Measurements from ENCODE around the gene OPCML.

OPCML gene

GRCh38 chr11:132414451-132414850 is 1117.8 kb downstream of the OPCML start:
- ATAC-seq: no peak

GRCh38 chr11:132410383-132410782 is 1121.9 kb downstream of the OPCML start:
- no peak for ATAC-seq
- TF ChIP-seq OSR1 (CRISPR knock-in tag; IDR thresholded peaks at IDR 0.05) (no peak), CSDC2 (CRISPR knock-in tag; IDR thresholded peaks at IDR 0.05) (no peak), RARB (CRISPR knock-in tag; IDR thresholded peaks at IDR 0.05) (no peak), SNAI2 (CRISPR knock-in tag; IDR thresholded peaks at IDR 0.05) (no peak), ZFP3 (CRISPR knock-in tag; IDR thresholded peaks at IDR 0.05) (no peak), CREB5 (CRISPR knock-in tag; IDR thresholded peaks at IDR 0.05; ENCODE audit: low read depth) (no peak), ISL1 (CRISPR knock-in tag; IDR thresholded peaks at IDR 0.05) (no peak), TSHZ2 (CRISPR knock-in tag; IDR thresholded peaks at IDR 0.05) (no peak), GLIS3 (CRISPR knock-in tag; IDR thresholded peaks at IDR 0.05) (no peak), ZNF70 (CRISPR knock-in tag; IDR thresholded peaks at IDR 0.05) (no peak), POU6F1 (CRISPR knock-in tag; IDR thresholded peaks at IDR 0.05; ENCODE audit: borderline replicate concordance, low read depth) (no peak), ARNTL (CRISPR knock-in tag; IDR thresholded peaks at IDR 0.05; ENCODE audit: borderline replicate concordance, low read depth) (no peak), ZNF8 (CRISPR knock-in tag; IDR thresholded peaks at IDR 0.05) (no peak), ZFP30 (CRISPR knock-in tag; IDR thresholded peaks at IDR 0.05) (no peak), PPARA (CRISPR knock-in tag; IDR thresholded peaks at IDR 0.05; ENCODE audit: borderline replicate concordance) (no peak)

More at GRCh38 chr11:132414451-132414850, 1117.8 kb downstream of the OPCML start:
- TF ChIP-seq ZC3H10 (CRISPR knock-in tag; IDR thresholded peaks at IDR 0.05): no peak
- TF ChIP-seq ARNTL (CRISPR knock-in tag; IDR thresholded peaks at IDR 0.05; ENCODE audit: borderline replicate concordance, low read depth): no peak
- no peak for TF ChIP-seq CSRNP3 (CRISPR knock-in tag; IDR thresholded peaks at IDR 0.05)
- TF ChIP-seq PATZ1 (CRISPR knock-in tag; IDR thresholded peaks at IDR 0.05; ENCODE audit: borderline replicate concordance): no peak
- TF ChIP-seq SNAI2 (CRISPR knock-in tag; IDR thresholded peaks at IDR 0.05): no peak
- no peak for TF ChIP-seq ZNF565 (CRISPR knock-in tag; conservative IDR thresholded peaks at IDR 0.05; ENCODE audit: low read depth)
- TF ChIP-seq CSDC2 (CRISPR knock-in tag; IDR thresholded peaks at IDR 0.05): no peak
- no peak for TF ChIP-seq CREB5 (CRISPR knock-in tag; IDR thresholded peaks at IDR 0.05; ENCODE audit: low read depth)
- TF ChIP-seq POU6F1 (CRISPR knock-in tag; IDR thresholded peaks at IDR 0.05; ENCODE audit: borderline replicate concordance, low read depth): no peak
- TF ChIP-seq OSR1 (CRISPR knock-in tag; IDR thresholded peaks at IDR 0.05): no peak
- no peak for TF ChIP-seq GLIS3 (CRISPR knock-in tag; IDR thresholded peaks at IDR 0.05)
- no peak for TF ChIP-seq TCF4 (CRISPR knock-in tag; IDR thresholded peaks at IDR 0.05; ENCODE audit: borderline replicate concordance)
- TF ChIP-seq ISL1 (CRISPR knock-in tag; IDR thresholded peaks at IDR 0.05): no peak
- no peak for TF ChIP-seq ZNF8 (CRISPR knock-in tag; IDR thresholded peaks at IDR 0.05)
- TF ChIP-seq ZFP30 (CRISPR knock-in tag; IDR thresholded peaks at IDR 0.05): no peak
- TF ChIP-seq TOX (CRISPR knock-in tag; IDR thresholded peaks at IDR 0.05; ENCODE audit: borderline replicate concordance): no peak
- TF ChIP-seq PPARA (CRISPR knock-in tag; IDR thresholded peaks at IDR 0.05; ENCODE audit: borderline replicate concordance): no peak
- TF ChIP-seq RARB (CRISPR knock-in tag; IDR thresholded peaks at IDR 0.05): no peak

Measured in SK-N-SH treated with all-trans-retinoic acid at 6 μM for 48 hours (cell line).